ENCODE data around the gene PRR22.

PRR22 gene

GRCh38 chr19:5811117-5811516, 26.6 kb upstream of the PRR22 start:
- no peak for DNase-seq

- no peak for DNase-seq
These were observed 24.9 kb upstream of the PRR22 start for GRCh38 chr19:5809469-5809868.

- no peak for DNase-seq
These were observed 24.5 kb upstream of the PRR22 start for GRCh38 chr19:5809053-5809452.

GRCh38 chr19:5808120-5808816, 23.7 kb upstream of the PRR22 start:
- no peak for DNase-seq

- no peak for DNase-seq
These were observed 22.4 kb upstream of the PRR22 start for GRCh38 chr19:5806905-5807304.

- no peak for DNase-seq
These were observed 21.6 kb upstream of the PRR22 start for GRCh38 chr19:5806133-5806489.

- DNase-seq: peak; percentile 76
These were observed 21.1 kb upstream of the PRR22 start for GRCh38 chr19:5805462-5806132.

- peak; percentile 44 for DNase-seq
These were observed 20.2 kb upstream of the PRR22 start, which contains the start of gene NRTN for GRCh38 chr19:5804516-5805461. TSS of gene NRTN (plus strand) at chr19:5805067. CDS start at chr19:5824166, 19,099 bp downstream.

- peak; percentile 97 for DNase-seq
These were observed 19.4 kb upstream of the PRR22 start for GRCh38 chr19:5803752-5804515.

GRCh38 chr19:5803441-5803751, 18.9 kb upstream of the PRR22 start:
- no peak for DNase-seq

- DNase-seq: no peak
These were observed 17.5 kb upstream of the PRR22 start for GRCh38 chr19:5801796-5802619.

- no peak for DNase-seq
These were observed 16.1 kb upstream of the PRR22 start for GRCh38 chr19:5800361-5801270.

- no peak for DNase-seq
These were observed 15.0 kb upstream of the PRR22 start for GRCh38 chr19:5799247-5800241.

- DNase-seq: no peak
These were observed 13.7 kb upstream of the PRR22 start for GRCh38 chr19:5798244-5798643.

GRCh38 chr19:5795382-5795919, 10.9 kb upstream of the PRR22 start:
- no peak for DNase-seq

- no peak for DNase-seq
These were observed 8.6 kb upstream of the PRR22 start for GRCh38 chr19:5793188-5793587.

- DNase-seq: no peak
These were observed 7.7 kb upstream of the PRR22 start for GRCh38 chr19:5792224-5792623.

GRCh38 chr19:5790559-5791520, 6.3 kb upstream of the PRR22 start, which contains the start of gene DUS3L:
TSS of gene DUS3L (minus strand) at chr19:5791163. CDS start at chr19:5791141, 22 bp downstream.
- DNase-seq: peak; percentile 98
